GM08714 (cell line): ENCODE results near the gene HNRNPCL4.
"Not testable (repeated sequence)": the region's sequence is repeated elsewhere in the genome, so short reads cannot be mapped to it uniquely, and the experiment has no call there.

Source experiments
- H3K4me3 ChIP-seq: fragments of 200-500 bp; sonication (Bioruptor generic); 2 replicates; pipeline ENCODE4 v1.5.1; 2014; ENCODE audit warnings: mild to moderate bottlenecking, low read length, inconsistent platforms

Gene HNRNPCL4

GRCh38 chr1:13165531-13165930 lies at the start of gene HNRNPCL4:
TSS of gene HNRNPCL4 (minus strand) at chr1:13165631. CDS start at chr1:13165467, 164 bp downstream.
- H3K4me3 ChIP-seq, result not testable (repeated sequence)

- not testable (repeated sequence) for H3K4me3 ChIP-seq
Measured at GRCh38 chr1:13208712-13209111, 43.3 kb upstream of the HNRNPCL4 start.

DNA sequence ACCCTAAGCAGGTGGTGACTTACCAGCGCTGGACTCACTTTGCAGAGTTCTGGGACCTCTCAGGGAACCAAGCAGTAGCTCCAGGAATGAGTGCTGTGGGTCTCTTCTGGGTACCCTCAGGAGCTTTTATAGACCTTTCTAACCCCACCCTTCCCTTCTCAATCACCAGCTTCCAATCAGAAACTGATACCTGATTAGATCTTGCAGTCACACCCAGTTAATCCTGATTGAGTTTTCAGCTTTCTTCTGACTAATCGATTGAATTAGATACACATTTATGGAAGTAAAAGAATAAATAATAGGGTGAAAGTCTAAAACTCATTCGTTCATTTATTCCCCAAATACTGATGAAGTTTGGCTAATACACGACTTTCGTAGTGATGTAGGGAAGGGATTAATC lies 35.9 kb upstream of the HNRNPCL4 start, which contains the start of gene PRAMEF13:
Gene PRAMEF13, minus strand, starts transcription at position 101 of the 400 bp plus-strand sequence. CDS start 1,820 bp downstream, outside the sequence.
- not testable (repeated sequence) for H3K4me3 ChIP-seq

- not testable (repeated sequence) for H3K4me3 ChIP-seq
Measured at GRCh38 chr1:13171548-13171947, 6.1 kb upstream of the HNRNPCL4 start, which contains the start of gene PRAMEF9. TSS of gene PRAMEF9 (plus strand) at chr1:13171848. CDS start at chr1:13175281, 3,433 bp downstream.

DNA sequence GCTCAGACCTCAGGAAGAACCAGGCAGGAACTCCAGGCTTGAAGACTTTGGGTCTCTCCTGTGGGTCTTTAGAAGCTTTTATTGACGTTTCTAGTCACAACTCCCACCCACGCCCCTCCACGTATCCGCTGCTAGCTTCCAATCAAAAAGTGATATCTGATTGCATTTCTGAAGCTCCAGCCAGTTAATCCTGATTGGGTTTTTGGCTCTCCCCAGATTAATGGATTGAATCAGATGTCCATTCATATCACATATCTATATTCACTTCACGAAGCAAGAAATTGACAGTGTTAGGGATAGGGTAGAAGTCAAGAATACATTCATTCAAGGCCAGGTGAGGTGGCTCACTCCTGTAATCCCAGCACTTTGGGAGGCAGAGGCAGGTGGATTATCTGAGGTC lies 9.5 kb downstream of the HNRNPCL4 start, which contains the start of gene PRAMEF26:
Gene PRAMEF26, minus strand, starts transcription at position 101 of the 400 bp plus-strand sequence. CDS start 2,914 bp downstream, outside the sequence.
- H3K4me3 ChIP-seq, result not testable (repeated sequence)

- H3K4me3 ChIP-seq, result not testable (repeated sequence)
Measured at GRCh38 chr1:13116754-13117153, 48.7 kb downstream of the HNRNPCL4 start, which contains the start of gene HNRNPCL2. TSS of gene HNRNPCL2 (minus strand) at chr1:13116854. CDS start at chr1:13116400, 454 bp downstream.
